CD14-positive monocyte (primary cell): Measurements from ENCODE around the gene EML1. TPM values are rescaled to one million over a fixed set of nuclear protein-coding genes. Genes with fewer than 3 reads are reported as not detected.

Experiments used
- DNase-seq, 3 donors: peaks; one replicate each; pipeline ENCODE4 v3.0.0-alpha.2; 2011 to 2022
- H2AFZ ChIP-seq: 2 replicates; pipeline ENCODE4 v1.6.0; 2012; ENCODE audit warnings: mild to moderate bottlenecking, low read depth, low read length, inconsistent platforms; ENCODE audit not compliant: insufficient read depth, poor library complexity, severe bottlenecking
- H3K27ac ChIP-seq, 2 donors: 1 replicate in 1 of 2; 2 replicates in 1 of 2; pipeline ENCODE4 v1.5.1; 2012 to 2013; ENCODE audit warnings: low read length in 2 of 2, control low read depth in 1 of 2, inconsistent platforms in 1 of 2, low read depth in 1 of 2, mild to moderate bottlenecking in 1 of 2
- H3K27me3 ChIP-seq, 2 donors: one replicate each; pipeline versions ENCODE4 v1.6.0 to v1.6.1; 2011 to 2013; ENCODE audit warnings: low read length in 2 of 2; ENCODE audit not compliant: control insufficient read depth in 2 of 2, insufficient read depth in 2 of 2
- H3K36me3 ChIP-seq, 2 donors: replicated peaks in 1 of 2; 1 replicate in 1 of 2; 2 replicates in 1 of 2; pipeline versions ENCODE4 v1.5.1 to v1.6.1; 2012 to 2013; ENCODE audit warnings: low read length in 2 of 2, control low read depth in 1 of 2, inconsistent platforms in 1 of 2, mild to moderate bottlenecking in 1 of 2; ENCODE audit not compliant: insufficient read depth in 2 of 2, control insufficient read depth in 1 of 2
- H3K4me1 ChIP-seq, 2 donors: 1 replicate in 1 of 2; 2 replicates in 1 of 2; pipeline versions ENCODE4 v1.5.1 to v1.6.1; 2012 to 2013; ENCODE audit warnings: low read length in 2 of 2, control low read depth in 1 of 2, inconsistent platforms in 1 of 2, mild to moderate bottlenecking in 1 of 2, moderate library complexity in 1 of 2; ENCODE audit not compliant: insufficient read depth in 2 of 2, control insufficient read depth in 1 of 2
- H3K4me2 ChIP-seq: replicated peaks from 2 replicates; pipeline ENCODE3; 2012; ENCODE audit warnings: low read length, moderate library complexity, mild to moderate bottlenecking; ENCODE audit not compliant: poor library complexity, severe bottlenecking; ENCODE audit errors: extremely low read depth
- H3K4me3 ChIP-seq, 3 experiments: fragments of 200-600 bp in 1 of 3; sonication (generic) in 1 of 3; replicated peaks in 1 of 3; 1 replicate in 2 of 3; 2 replicates in 1 of 3; pipeline ENCODE4 v1.5.1; 2011 to 2013; ENCODE audit warnings: low read length in 3 of 3, mild to moderate bottlenecking in 3 of 3, control low read depth in 2 of 3, low read depth in 2 of 3, inconsistent platforms in 1 of 3, moderate library complexity in 1 of 3
- H3K79me2 ChIP-seq: 2 replicates; pipeline ENCODE4 v1.6.0; 2012; ENCODE audit warnings: mild to moderate bottlenecking, control low read depth, inconsistent platforms, low read length, moderate library complexity; ENCODE audit not compliant: insufficient read depth
- H3K9ac ChIP-seq: 2 replicates; pipeline ENCODE4 v1.6.0; 2017; ENCODE audit warnings: low read length, mild to moderate bottlenecking; ENCODE audit not compliant: insufficient read depth, poor library complexity, severe bottlenecking
- H3K9me3 ChIP-seq, 2 donors: replicated peaks in 1 of 2; 1 replicate in 1 of 2; 2 replicates in 1 of 2; pipeline versions ENCODE4 v1.5.1 to v1.6.1; 2012 to 2013; ENCODE audit warnings: low read length in 2 of 2, control low read depth in 1 of 2; ENCODE audit not compliant: control insufficient read depth in 1 of 2, insufficient read depth in 1 of 2
- H4K20me1 ChIP-seq: 2 replicates; pipeline ENCODE4 v1.6.0; 2012; ENCODE audit warnings: mild to moderate bottlenecking, low read length, control low read depth, moderate library complexity; ENCODE audit not compliant: insufficient read depth
- H3K27ac Mint-ChIP-seq, 7 donors: one replicate each; pipeline ENCODE4 v1.8.0; 2020; ENCODE audit warnings: mild to moderate bottlenecking in 7 of 7, mixed read lengths in 7 of 7, moderate library complexity in 6 of 7, inconsistent platforms in 2 of 7
- H3K27me3 Mint-ChIP-seq, 3 donors: one replicate each; pipeline ENCODE4 v1.8.0; 2021 to 2022; ENCODE audit warnings: low read depth in 3 of 3, mild to moderate bottlenecking in 3 of 3, mixed read lengths in 3 of 3, moderate library complexity in 3 of 3, inconsistent platforms in 1 of 3
- H3K36me3 Mint-ChIP-seq, 2 donors: one replicate each; pipeline ENCODE4 v1.8.0; 2020; ENCODE audit warnings: mixed read lengths in 2 of 2, inconsistent platforms in 1 of 2, mild to moderate bottlenecking in 1 of 2
- H3K4me1 Mint-ChIP-seq: one replicate; pipeline ENCODE4 v1.8.0; 2020; ENCODE audit warnings: mild to moderate bottlenecking, mixed read lengths
- H3K4me3 Mint-ChIP-seq, 2 donors: one replicate each; pipeline ENCODE4 v1.8.0; 2020; ENCODE audit warnings: mild to moderate bottlenecking in 2 of 2, mixed read lengths in 2 of 2, moderate library complexity in 1 of 2
- H3K9me3 Mint-ChIP-seq, 7 donors: one replicate each; pipeline ENCODE4 v1.8.0; 2020 to 2022; ENCODE audit warnings: mixed read lengths in 7 of 7, mild to moderate bottlenecking in 6 of 7, moderate library complexity in 6 of 7, inconsistent platforms in 2 of 7
- CTCF ChIP-seq: fragments of 200-600 bp; IDR thresholded peaks from one replicate; pipeline ENCODE4 v1.8.0; 2022; ENCODE audit warnings: antibody characterized with exemption, mild to moderate bottlenecking
- WGBS: methylation state at CpG from one replicate; pipeline ENCODE4 v1.1.5; 2013; ENCODE audit warnings: missing lambda C conversion rate; ENCODE audit not compliant: insufficient coverage; 5-methylcytosine and 5-hydroxymethylcytosine counted together
- intact Hi-C, 2 donors: fragments of 100-400 bp; cut with micrococcal nuclease; formaldehyde crosslinking; loops; one replicate each; pipeline versions ENCODE4 v1.15.0 to v1.15.1; 2023
- polyA plus RNA-seq, 3 donors: library from polyadenylated mRNA; depleted of rRNA in 1 of 3; unstranded in 2 of 3; stranded (reverse) in 1 of 3; fragments of 300-500 nt in 2 of 3; fragments of >200 nt in 1 of 3; fragmentation: Illumina TruSeq in 2 of 3; gene quantifications; 1 replicate in 2 of 3; 2 replicates in 1 of 3; pipeline ENCODE4 v1.2.3, GENCODE V29; 2012 to 2021

Gene EML1
- polyA plus RNA-seq, 3 donors, result not detected

GRCh38 chr14:99803803-99804202 lies 10.6 kb downstream of the EML1 start:
- H3K27me3 ChIP-seq, result peaks cover 4 to 6% of the 10 kb centered on the region in 2 donors
- no peak overlapping the region for H3K27ac ChIP-seq
- no peak overlapping the region for H3K9ac ChIP-seq
- intact Hi-C loops, result no loop called here
- no peak overlapping the region for H3K4me2 ChIP-seq
- Mint-ChIP-seq H3K4me1 (no peaks in the 10 kb centered on the region), H3K36me3 (no peaks in the 10 kb centered on the region), H3K9me3 (no peaks in the 10 kb centered on the region), H3K27me3 (peaks cover 9 to 38% (median 26%) of the 10 kb centered on the region in 3 donors), H3K27ac (no peak overlapping the region), H3K4me3 (no peak overlapping the region)
- H2AFZ ChIP-seq, result no peak overlapping the region
- no peak for DNase-seq
- no peak overlapping the region for H3K4me3 ChIP-seq
- H3K36me3 ChIP-seq, result no peaks in the 10 kb centered on the region
- H3K9me3 ChIP-seq, result no peaks in the 10 kb centered on the region
- no peaks in the 10 kb centered on the region for H4K20me1 ChIP-seq
- H3K79me2 ChIP-seq, result no peaks in the 10 kb centered on the region
- no CpG with 5 or more reads among the region's 6 CpGs for WGBS
- TF ChIP-seq CTCF, result no peak
- no peaks in the 10 kb centered on the region for H3K4me1 ChIP-seq

GRCh38 chr14:99805757-99806439 lies 12.7 kb downstream of the EML1 start:
- H3K36me3 ChIP-seq, result no peaks in the 10 kb centered on the region
- no peak overlapping the region for H3K4me3 ChIP-seq
- no peak overlapping the region for H3K9ac ChIP-seq
- H3K27ac ChIP-seq, result no peak overlapping the region
- H4K20me1 ChIP-seq, result no peaks in the 10 kb centered on the region
- peaks cover 13 to 34% (median 24%) of the 10 kb centered on the region in 3 donors for H3K27me3 Mint-ChIP-seq
- WGBS, result 100% methylated on average over 1 of the region's 12 CpGs
- no peak for TF ChIP-seq CTCF
- peaks cover 0 to 4% of the 10 kb centered on the region in 2 donors for H3K27me3 ChIP-seq
- H3K9me3 Mint-ChIP-seq, result no peaks in the 10 kb centered on the region
- no peak overlapping the region for H3K4me2 ChIP-seq
- H3K9me3 ChIP-seq, result no peaks in the 10 kb centered on the region
- H3K27ac Mint-ChIP-seq, result no peak overlapping the region
- no peaks in the 10 kb centered on the region for H3K4me1 ChIP-seq
- H3K4me1 Mint-ChIP-seq, result no peaks in the 10 kb centered on the region
- H3K36me3 Mint-ChIP-seq, result no peaks in the 10 kb centered on the region
- H3K4me3 Mint-ChIP-seq, result no peak overlapping the region
- no peaks in the 10 kb centered on the region for H3K79me2 ChIP-seq
- intact Hi-C loops, result no loop called here
- no peak for DNase-seq
- H2AFZ ChIP-seq, result no peak overlapping the region
